OCI-LY1 (cell line): Measurements from ENCODE around the gene CHST7.

Experiments used
- H2AFZ ChIP-seq: fragments of 200-600 bp; sonication (generic), shearing (Covaris generic); 2 replicates; pipeline ENCODE4 v1.6.0; 2014; ENCODE audit warnings: antibody characterized with exemption, mild to moderate bottlenecking, low read length
- H3F3A ChIP-seq: fragments of 200-600 bp; sonication (generic), shearing (Covaris generic); 2 replicates; pipeline ENCODE4 v1.6.0; 2014; ENCODE audit warnings: mild to moderate bottlenecking, antibody characterized with exemption, low read length, moderate library complexity; ENCODE audit not compliant: insufficient read depth
- H3K27ac ChIP-seq: fragments of 200-600 bp; sonication (generic); 2 replicates; pipeline ENCODE4 v1.5.1; 2014; ENCODE audit warnings: low read length, mixed run types, mild to moderate bottlenecking, low read depth; ENCODE audit not compliant: poor library complexity, severe bottlenecking
- H3K27me3 ChIP-seq: fragments of 200-600 bp; sonication (generic); 2 replicates; pipeline ENCODE4 v1.6.0; 2014; ENCODE audit warnings: antibody characterized with exemption, mild to moderate bottlenecking, low read length, moderate library complexity; ENCODE audit not compliant: insufficient read depth
- H3K36me3 ChIP-seq: fragments of 200-600 bp; sonication (generic); 2 replicates; pipeline ENCODE4 v1.6.1; 2014; ENCODE audit warnings: mild to moderate bottlenecking, antibody characterized with exemption, low read length, moderate library complexity, mixed read lengths; ENCODE audit not compliant: insufficient read depth
- H3K4me1 ChIP-seq: fragments of 200-600 bp; sonication (generic); 2 replicates; pipeline ENCODE4 v1.5.1; 2014; ENCODE audit warnings: mild to moderate bottlenecking, low read length, moderate library complexity; ENCODE audit not compliant: insufficient read depth, severe bottlenecking
- H3K4me2 ChIP-seq: fragments of 200-600 bp; sonication (generic), shearing (Covaris generic); 2 replicates; pipeline ENCODE4 v1.6.1; 2014; ENCODE audit warnings: low read length
- H3K4me3 ChIP-seq: fragments of 200-600 bp; sonication (generic); 2 replicates; pipeline ENCODE4 v1.5.1; 2014; ENCODE audit warnings: low read length, low read depth, mild to moderate bottlenecking, mixed read lengths; ENCODE audit not compliant: poor library complexity, severe bottlenecking
- H3K79me2 ChIP-seq: fragments of 200-600 bp; shearing (Covaris generic); 2 replicates; pipeline ENCODE4 v1.6.1; 2016; ENCODE audit warnings: mixed run types, low read length, mixed read lengths; ENCODE audit not compliant: insufficient read depth
- H3K9ac ChIP-seq: fragments of 200-600 bp; sonication (generic), shearing (Covaris generic); 2 replicates; pipeline ENCODE4 v1.6.1; 2014; ENCODE audit warnings: mild to moderate bottlenecking, low read length, mixed read lengths
- H3K9me2 ChIP-seq: fragments of 200-600 bp; sonication (generic), shearing (Covaris generic); 2 replicates; pipeline ENCODE4 v1.6.1; 2014; ENCODE audit warnings: low read depth, mild to moderate bottlenecking, low read length, mixed read lengths
- H3K9me3 ChIP-seq: fragments of 200-600 bp; shearing (Covaris generic); 2 replicates; pipeline ENCODE4 v1.6.1; 2014; ENCODE audit warnings: low read length, mixed read lengths
- H4K20me1 ChIP-seq: fragments of 200-600 bp; sonication (generic), shearing (Covaris generic); 2 replicates; pipeline ENCODE4 v1.6.0; 2016; ENCODE audit warnings: mild to moderate bottlenecking, low read length; ENCODE audit not compliant: insufficient read depth
- CTCF ChIP-seq: fragments of 200-600 bp; sonication (generic), shearing (Covaris generic); IDR thresholded peaks from 2 replicates; pipeline ENCODE4 v1.5.1; 2017; ENCODE audit warnings: mild to moderate bottlenecking, antibody characterized with exemption, low read length, moderate library complexity, mixed read lengths
- EZH2 ChIP-seq: fragments of 200-600 bp; sonication (generic), shearing (Covaris generic); IDR thresholded peaks from 2 replicates; pipeline ENCODE4 v1.8.0; 2017; ENCODE audit warnings: borderline replicate concordance, mixed run types, mild to moderate bottlenecking, antibody characterized with exemption, low read length, moderate library complexity, mixed read lengths

CHST7 gene

DNA sequence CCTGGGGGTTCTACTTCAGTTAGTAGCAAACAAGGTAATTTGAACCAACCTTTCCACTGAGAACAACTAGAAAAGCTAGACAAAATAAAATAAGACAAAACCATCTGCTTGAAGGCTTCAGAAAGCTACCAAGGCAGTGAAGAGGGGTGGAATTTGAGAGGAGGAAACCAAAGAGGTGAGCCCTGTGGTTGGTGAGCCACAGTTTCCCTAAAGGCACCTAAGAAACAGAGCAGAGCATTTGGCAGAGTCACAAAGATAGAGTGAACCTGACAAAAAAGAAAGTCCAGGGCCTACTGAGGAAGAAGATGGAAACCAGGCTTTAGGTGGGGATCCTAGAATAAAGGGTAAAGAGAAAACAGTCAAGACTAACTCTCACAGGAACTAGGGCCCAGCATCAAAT, 44.3 kb downstream of the CHST7 start:
- peaks cover 53% of the 10 kb centered on the region for H3K36me3 ChIP-seq

GRCh38 chrX:46618947-46619346, 45.4 kb downstream of the CHST7 start:
- H3K4me3 ChIP-seq = no peak overlapping the region
- no peak overlapping the region for H2AFZ ChIP-seq
- H3K4me1 ChIP-seq = no peaks in the 10 kb centered on the region
- H3K9ac ChIP-seq = no peak overlapping the region
- H3K27me3 ChIP-seq = no peaks in the 10 kb centered on the region
- no peaks in the 10 kb centered on the region for H3F3A ChIP-seq
- H3K27ac ChIP-seq = no peak overlapping the region
- H4K20me1 ChIP-seq = no peaks in the 10 kb centered on the region
- H3K4me2 ChIP-seq = no peak overlapping the region
- no peak for TF ChIP-seq EZH2
- no peak for TF ChIP-seq CTCF
- H3K36me3 ChIP-seq = peaks cover 47% of the 10 kb centered on the region
- no peaks in the 10 kb centered on the region for H3K9me3 ChIP-seq
- no peaks in the 10 kb centered on the region for H3K9me2 ChIP-seq
- H3K79me2 ChIP-seq = no peaks in the 10 kb centered on the region

More for the DNA sequence above, 44.3 kb downstream of the CHST7 start:
- H3K27ac ChIP-seq = no peak overlapping the region
- TF ChIP-seq EZH2 (no peak), CTCF (no peak)
- no peaks in the 10 kb centered on the region for H3K27me3 ChIP-seq
- H3K9me2 ChIP-seq = no peaks in the 10 kb centered on the region
- no peak overlapping the region for H3K9ac ChIP-seq
- H3K4me3 ChIP-seq = no peak overlapping the region
- no peak overlapping the region for H3K4me2 ChIP-seq
- H4K20me1 ChIP-seq = no peaks in the 10 kb centered on the region
- H3K4me1 ChIP-seq = no peaks in the 10 kb centered on the region
- H2AFZ ChIP-seq = no peak overlapping the region
- H3K79me2 ChIP-seq = no peaks in the 10 kb centered on the region
- H3K9me3 ChIP-seq = no peaks in the 10 kb centered on the region
- no peaks in the 10 kb centered on the region for H3F3A ChIP-seq

DNA sequence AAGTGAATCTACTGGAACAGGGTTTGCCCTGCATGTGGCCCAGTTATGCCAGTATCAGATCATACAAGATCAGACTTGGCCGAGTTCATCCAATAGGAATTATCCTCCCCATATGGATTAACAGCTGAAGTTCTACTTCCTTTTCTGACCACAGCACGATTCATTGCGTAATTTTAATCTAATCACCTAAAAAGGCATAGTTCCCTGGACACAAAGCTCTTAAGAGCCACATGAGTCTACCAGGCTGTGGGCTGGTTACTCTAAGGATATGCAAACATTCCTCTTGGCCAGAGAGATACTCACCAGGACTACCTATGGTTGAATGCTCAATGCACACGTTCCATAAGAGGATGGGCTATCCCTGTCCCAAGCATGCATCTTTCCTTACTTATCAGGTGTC, 46.9 kb downstream of the CHST7 start:
- TF ChIP-seq EZH2 (no peak), CTCF (no peak)
- H3K4me2 ChIP-seq = no peak overlapping the region
- H3K9ac ChIP-seq = no peak overlapping the region
- no peaks in the 10 kb centered on the region for H3F3A ChIP-seq
- H4K20me1 ChIP-seq = no peaks in the 10 kb centered on the region
- no peaks in the 10 kb centered on the region for H3K4me1 ChIP-seq
- H3K36me3 ChIP-seq = peaks cover 47% of the 10 kb centered on the region
- H3K27me3 ChIP-seq = no peaks in the 10 kb centered on the region
- no peak overlapping the region for H3K4me3 ChIP-seq
- H3K9me3 ChIP-seq = no peaks in the 10 kb centered on the region
- H2AFZ ChIP-seq = no peak overlapping the region
- no peak overlapping the region for H3K27ac ChIP-seq
- H3K9me2 ChIP-seq = no peaks in the 10 kb centered on the region
- no peaks in the 10 kb centered on the region for H3K79me2 ChIP-seq
